HG03103 (cell line): Measurements from ENCODE around the gene DNAH12.

Experiments
- ATAC-seq: cut with Tn5 transposase; IDR thresholded peaks from one replicate; pipeline ENCODE4 v1.9.1; 2021; ENCODE audit warnings: low read depth; ENCODE audit not compliant: unreplicated experiment

DNAH12 gene

DNA sequence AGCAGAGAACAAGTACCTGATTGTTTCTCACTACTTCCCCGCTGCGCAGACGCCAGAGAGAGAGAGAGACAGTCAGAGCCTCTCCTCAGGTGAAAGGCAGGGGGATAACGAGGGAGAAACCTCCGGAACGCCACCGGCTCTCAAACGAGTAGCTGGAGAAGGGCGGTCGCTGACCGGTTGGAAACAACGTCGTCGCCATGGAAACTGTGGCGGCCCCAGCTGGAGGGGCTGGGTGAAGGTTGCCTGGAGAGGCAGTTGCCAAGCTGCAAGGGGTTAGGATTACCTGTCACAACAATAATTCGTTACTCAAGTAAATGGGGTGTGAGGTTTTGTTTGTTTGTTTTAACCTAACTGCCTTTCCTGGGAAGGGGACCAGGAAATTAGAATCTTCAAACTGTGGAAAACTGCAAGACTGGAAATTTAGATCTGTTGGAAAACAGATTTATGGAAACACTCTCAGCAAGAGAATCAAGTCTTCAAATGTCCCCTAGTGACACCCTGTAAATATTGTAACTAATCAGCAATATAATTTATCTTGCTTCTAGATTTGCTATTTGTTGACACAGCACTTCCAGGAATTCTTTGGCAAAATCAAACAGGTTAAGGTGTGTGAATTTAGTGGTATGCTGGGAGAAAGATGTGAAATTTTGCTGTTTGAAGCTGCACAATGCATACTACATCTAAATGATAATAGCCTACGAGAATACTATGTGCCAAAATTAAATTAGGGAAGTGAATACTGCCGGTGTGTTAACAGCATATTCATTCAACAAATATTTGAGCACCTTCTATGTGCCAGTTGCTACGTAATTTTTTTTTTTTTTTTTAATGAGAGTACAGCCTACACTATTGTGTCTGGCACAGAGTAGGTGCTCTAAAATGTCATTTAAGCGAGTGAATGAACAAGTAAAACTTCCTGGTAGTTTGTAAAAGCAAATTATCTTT lies at the start of gene DNAH12:
Gene DNAH12 (minus strand): TSS at position 164 of the 945 bp plus-strand sequence. CDS start 1,474 bp downstream, outside the sequence.
- no peak for ATAC-seq

DNA sequence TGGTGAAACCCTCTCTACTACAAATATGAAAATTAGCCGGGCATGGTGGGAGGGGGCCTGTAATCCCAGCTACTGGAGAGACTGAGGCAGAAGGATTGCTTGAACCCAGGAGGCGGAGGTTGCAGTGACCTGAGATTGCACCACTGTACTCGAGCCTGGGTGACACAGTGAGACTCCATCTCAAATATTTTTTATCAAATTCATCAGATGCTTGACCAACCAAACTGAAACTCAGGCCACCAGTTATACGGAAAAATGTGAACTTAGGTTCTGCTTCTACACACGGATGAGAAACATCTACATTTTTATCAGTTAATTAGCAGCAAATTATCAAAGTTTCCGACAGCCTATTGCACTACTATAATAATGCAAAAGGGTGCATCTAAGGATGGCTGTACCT lies 48.2 kb upstream of the DNAH12 start:
- no peak for ATAC-seq

DNA sequence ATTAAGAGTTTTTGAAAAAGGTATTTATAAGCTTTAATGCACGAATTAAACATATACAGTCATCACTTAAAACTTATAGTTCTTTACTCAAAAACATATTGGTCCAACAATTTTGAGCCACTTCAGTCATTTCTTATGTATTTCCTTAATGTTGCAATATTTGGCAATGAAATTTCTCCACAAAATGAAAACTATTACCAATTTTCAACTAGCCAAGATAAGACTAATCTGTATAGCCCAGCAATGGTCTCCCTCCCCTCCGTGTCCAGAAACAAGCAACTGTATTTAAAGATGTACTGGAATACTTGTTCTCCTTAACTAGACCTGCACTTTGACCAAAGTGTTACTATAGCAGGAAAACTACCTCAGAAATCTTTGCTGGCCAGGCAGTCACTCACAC lies 43.8 kb upstream of the DNAH12 start:
- ATAC-seq = no peak

DNA sequence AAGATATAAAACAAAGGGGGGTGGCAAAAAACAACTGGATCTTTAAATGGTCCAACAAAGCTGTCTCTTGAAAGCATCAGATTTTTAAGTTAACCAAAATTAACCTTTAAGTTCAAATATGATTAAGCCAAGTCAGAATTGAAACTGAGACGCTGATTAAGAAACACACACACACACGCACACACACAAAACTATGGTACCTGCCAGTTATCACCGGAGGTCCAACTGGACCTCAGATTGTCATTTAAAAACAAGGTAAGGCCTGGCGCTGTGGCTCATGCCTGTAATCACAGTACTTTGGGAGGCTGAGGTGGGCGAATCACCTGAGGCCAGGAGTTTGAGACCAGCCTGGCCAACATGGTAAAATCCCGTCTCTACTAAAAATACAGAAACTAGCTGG lies 42.6 kb upstream of the DNAH12 start:
- ATAC-seq = no peak

GRCh38 chr3:57583544-57583943 lies 39.4 kb upstream of the DNAH12 start:
- no peak for ATAC-seq

DNA sequence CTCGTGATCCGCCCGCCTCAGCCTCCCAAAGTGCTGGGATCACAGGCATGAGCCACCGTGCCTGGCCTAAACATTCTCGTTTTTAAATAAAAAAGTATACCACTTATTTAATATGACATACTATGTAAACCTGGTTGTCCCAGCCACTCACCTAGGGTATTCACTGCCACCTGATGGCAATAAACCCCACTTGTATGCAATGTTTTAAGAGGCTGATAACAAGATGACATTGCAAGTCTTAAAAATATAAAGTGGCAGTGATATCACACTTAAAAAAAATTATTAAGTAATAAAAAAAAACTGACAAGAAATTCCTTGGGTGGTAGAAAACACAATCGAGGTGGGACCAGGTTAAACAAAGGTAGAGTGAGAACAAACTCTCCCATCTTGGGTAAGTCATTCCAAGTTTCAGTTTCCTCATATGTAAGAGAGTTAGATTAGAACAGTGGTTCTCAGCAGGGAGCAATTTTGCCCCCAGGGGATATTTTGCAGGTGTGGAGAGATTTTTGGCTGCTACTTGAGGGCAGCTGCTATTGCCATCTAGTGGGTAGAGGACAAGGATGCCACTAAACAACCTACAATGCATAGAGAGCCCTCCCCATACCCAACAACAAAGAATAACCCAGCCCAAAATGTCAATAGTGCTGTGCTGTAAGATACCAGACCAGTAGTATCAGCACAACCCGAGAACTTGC lies 38.5 kb upstream of the DNAH12 start:
- ATAC-seq = no peak

GRCh38 chr3:57577801-57578200 lies 33.7 kb upstream of the DNAH12 start:
- no peak for ATAC-seq

DNA sequence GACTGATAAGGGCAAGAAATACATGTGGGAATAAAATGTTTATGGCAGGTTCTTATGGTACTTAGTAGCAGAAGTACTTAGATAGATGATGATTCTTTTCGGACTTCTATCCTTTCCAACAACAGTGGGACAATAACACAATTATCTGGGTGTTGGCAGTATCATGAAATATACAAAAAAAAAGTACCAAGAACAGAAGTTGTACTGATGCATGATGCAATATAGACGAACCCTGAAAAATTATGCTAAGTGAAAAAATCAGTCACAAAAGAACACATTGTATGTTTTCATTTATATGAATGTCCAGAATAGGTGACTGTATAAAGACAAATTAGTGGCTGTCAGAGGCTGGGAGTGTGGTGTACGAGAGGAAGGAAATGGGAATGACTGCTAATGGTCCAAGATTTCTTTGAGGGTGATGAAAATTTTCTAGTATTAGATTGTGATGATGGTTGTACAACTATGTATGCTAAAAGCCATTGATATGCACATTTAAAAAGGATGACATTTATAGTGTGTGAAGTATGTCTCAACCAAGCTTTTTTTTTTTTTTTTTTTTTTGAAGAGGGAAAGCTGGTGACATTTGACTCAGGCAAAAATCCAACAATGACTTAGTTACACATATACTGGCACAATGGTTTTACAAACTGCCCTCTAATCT lies 32.0 kb upstream of the DNAH12 start:
- ATAC-seq = no peak

- ATAC-seq = no peak
Measured at GRCh38 chr3:57572096-57572495, 28.0 kb upstream of the DNAH12 start.

- no peak for ATAC-seq
Measured at GRCh38 chr3:57570878-57571277, 26.7 kb upstream of the DNAH12 start.

DNA sequence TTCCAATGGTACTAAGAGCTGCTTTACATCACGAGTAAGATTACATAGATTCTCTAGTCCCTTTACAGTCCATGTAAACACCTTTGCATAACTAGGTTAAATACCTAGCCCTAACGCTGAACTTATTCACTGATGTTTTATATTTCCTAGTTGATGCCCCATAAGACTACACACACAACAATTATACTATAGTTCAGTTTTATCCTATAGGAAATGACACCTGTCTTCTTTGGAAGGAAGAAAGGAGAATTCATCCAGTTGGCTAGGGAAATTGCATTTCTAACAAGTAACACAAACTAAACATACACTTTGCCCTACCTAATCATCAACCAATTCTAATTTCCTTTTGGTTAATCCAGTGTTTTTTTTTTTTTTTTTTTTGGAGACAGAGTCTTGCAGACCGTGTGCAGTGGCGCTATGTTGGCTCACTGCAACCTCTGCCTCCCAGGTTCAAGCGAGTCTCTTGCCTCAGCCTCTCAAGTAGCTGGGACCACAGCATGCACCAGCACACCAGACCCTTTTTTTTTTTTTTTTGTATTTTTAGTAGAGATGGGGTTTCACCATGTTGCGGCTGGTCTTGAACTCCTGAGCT lies 25.8 kb upstream of the DNAH12 start:
- ATAC-seq = no peak

DNA sequence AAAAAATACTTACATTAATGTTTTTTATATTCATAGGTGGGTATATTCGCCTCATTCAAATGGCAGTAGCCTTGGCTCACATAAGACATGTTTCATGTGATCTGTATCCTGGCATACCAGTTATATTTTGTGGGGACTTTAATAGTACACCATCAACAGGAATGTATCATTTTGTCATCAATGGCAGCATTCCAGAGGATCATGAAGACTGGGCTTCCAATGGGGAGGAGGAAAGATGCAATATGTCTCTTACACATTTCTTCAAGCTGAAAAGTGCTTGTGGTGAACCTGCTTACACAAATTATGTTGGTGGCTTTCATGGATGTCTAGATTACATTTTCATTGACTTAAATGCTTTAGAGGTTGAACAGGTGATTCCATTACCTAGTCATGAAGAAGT lies 15.4 kb upstream of the DNAH12 start:
- ATAC-seq = no peak

DNA sequence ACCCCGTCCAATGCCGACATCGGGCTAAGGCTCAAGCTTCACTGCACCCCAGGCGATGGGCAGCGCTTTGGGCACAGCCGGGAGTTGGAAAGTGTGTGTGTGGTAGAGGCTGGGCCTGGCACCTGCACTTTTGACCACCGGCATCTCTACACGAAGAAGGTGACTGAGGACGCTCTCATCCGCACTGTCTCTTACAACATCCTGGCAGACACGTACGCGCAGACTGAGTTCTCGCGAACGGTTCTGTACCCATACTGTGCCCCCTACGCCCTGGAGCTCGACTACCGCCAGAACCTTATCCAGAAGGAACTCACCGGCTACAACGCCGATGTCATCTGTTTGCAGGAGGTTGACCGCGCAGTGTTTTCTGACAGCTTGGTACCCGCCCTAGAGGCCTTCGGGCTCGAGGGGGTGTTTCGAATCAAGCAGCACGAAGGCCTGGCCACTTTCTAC lies 13.0 kb upstream of the DNAH12 start:
- no peak for ATAC-seq

GRCh38 chr3:57556459-57557084 lies 12.4 kb upstream of the DNAH12 start:
- ATAC-seq = peak; percentile 21

DNA sequence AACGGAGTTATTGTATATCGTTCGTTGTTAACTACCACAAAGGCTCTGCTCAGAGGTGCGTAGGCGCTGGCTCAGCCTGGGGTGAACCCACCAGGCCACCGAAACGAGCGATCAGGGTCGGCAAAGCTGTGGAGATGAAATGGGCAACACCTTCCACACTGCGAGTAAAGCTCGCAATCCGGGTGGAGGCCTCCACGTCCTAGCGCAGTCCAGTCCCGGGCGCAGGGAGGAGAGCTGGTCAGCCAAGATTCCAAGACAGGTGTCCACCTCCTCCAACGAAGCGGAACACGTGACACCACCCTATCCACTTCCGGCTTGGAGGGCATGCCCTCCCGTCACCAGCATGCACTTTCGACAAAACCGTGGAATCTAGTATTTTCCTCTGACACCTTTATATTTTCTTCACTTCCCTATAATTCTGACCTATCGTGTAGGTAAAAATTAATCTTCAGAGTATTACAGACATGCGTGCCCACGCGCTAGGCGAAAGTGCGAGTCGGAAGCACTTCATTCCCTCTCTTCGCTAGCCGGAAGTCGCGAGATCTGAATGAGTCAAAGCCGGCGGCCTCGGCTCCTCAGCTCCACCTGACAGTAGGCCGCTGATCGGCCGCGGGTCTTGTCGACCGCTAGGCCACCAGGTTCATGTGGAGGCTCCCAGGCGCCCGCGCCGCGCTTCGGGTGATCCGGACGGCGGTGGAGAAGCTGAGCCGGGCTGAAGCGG lies 11.8 kb upstream of the DNAH12 start, which contains the start of gene PDE12:
Gene PDE12 (plus strand): TSS at position 537 of the 721 bp plus-strand sequence. CDS start 106 bp downstream, at position 643.
- ATAC-seq = peak; percentile 71

- ATAC-seq = no peak
Measured at GRCh38 chr3:57555306-57555705, 11.2 kb upstream of the DNAH12 start.

DNA sequence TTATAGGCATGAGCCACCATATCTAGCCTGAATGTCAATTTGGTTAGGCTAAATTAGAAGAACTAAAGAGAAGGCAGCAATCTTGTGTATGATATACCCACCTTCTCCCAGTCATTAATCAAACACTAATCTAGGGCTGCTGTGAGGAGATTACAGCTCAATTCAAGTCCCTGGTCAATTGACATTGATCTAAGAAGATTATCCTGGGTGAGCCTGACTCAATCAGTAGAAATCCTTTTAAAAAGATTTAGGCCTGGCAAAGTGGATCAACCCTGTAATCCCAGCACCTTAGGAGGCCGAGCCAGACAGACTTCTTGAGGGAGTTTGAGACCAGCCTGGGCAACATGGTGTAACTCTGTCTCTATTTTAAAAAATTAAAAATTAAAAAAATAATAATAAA lies 2.5 kb upstream of the DNAH12 start:
- no peak for ATAC-seq

DNA sequence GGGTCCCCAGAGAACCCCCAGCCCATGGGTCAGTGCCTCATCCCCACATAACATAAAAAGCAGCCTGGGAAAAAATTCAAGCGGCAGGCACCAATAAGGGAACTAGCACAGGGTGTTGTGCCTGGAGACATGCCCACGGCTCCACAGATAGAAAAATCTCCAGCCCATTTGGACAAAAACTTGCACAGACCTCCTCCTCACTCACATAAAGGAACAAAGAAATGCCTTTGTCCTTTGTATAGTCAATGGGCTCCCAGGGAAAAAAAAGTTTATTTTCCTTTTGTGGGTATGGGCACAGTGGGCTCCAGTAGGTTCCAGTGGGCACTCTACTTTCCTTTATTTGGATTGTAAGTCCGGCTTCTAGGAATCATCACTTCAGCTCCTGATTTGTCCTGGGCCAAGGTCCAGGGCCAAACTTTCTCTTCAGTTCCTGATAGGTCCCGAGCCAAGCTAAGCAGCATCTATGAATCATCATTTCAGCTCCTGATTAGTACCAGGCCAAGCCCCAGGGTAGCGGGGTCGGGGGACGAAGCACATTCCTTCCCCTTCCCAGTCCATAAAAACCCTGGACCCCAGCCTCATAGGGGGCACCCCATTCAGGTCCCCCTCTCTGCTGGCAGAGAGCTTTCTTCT lies 1.6 kb upstream of the DNAH12 start:
- ATAC-seq = no peak

DNA sequence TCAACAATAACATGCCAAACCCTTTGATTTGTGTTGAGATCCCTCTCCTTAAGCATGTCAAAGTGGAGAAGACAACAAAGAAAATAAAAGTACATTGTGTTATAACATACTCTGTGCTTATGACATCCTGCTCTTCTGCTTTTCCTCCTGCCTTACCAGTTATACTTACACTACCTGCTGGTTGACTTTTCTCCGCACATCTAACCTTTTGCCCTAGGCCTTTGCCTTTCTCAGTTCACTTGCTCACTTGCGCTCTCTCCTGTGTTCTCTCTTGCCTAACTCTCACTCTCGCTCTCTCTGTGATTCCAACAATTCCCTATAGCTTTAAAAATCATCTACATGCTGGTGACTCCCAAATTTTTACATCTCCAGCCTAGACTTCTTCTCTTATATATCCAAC lies 5.7 kb downstream of the DNAH12 start:
- ATAC-seq = no peak
